AG04449 (cell line): ENCODE measurements around the gene CARS1.

Experiments
- CTCF ChIA-PET: fragments of 350-600 bp; formaldehyde crosslinking; extraction: SDS; loops from one replicate; lab custom pipeline; 2021; ENCODE audit warnings: antibody characterized with exemption; lab: Yijun Ruan, JAX
- POLR2A ChIA-PET: fragments of 400-600, 350-600 bp; formaldehyde crosslinking; extraction: SDS; loops from one replicate; lab custom pipeline; 2020; ENCODE audit warnings: antibody characterized with exemption, inconsistent platforms; lab: Yijun Ruan, JAX
- DNase-seq: peaks from one replicate; pipeline ENCODE4 v3.0.0-alpha.2; 2010; ENCODE audit warnings: low read depth, low spot score
- H3K4me3 ChIP-seq: 2 replicates; pipeline ENCODE4 v1.5.1; 2011; ENCODE audit warnings: low read depth, mild to moderate bottlenecking, control low read depth, low read length
- CTCF ChIP-seq: IDR thresholded peaks from one replicate; pipeline ENCODE4 v1.5.1; 2011; ENCODE audit warnings: mild to moderate bottlenecking, moderate library complexity, low read length, control low read depth, inconsistent platforms; ENCODE audit not compliant: insufficient read depth; ENCODE audit errors: missing control alignments

CARS1 gene

GRCh38 chr11:3047637-3048036 lies 9.6 kb downstream of the CARS1 start:
- H3K4me3 ChIP-seq, result no peak overlapping the region
- DNase-seq, result no peak
- POLR2A ChIA-PET, result interaction anchor here (0.7 kb wide), 1 partner anchor 10 kb away, joined by 4 read pairs; no protein-coding TSS in a partner anchor
- no peak for TF ChIP-seq CTCF
- CTCF ChIA-PET, result interaction anchor here (1.7 to 10.8 kb wide), 3 partner anchors 8 to 41 kb away, joined by 5 to 109 read pairs (median 77); no protein-coding TSS in a partner anchor

- H3K4me3 ChIP-seq, result no peak overlapping the region
- CTCF ChIA-PET, result interaction anchor here (0.8 to 10.8 kb wide), 3 partner anchors 11 to 42 kb away, joined by 3 to 109 read pairs (median 77); no protein-coding TSS in a partner anchor
- no peak for TF ChIP-seq CTCF
- DNase-seq, result no peak
- POLR2A ChIA-PET, result interaction anchor here (1.3 kb wide), 1 partner anchor 11 kb away, joined by 7 read pairs; the partner anchor contains the start of gene CARS1
These were observed 10.6 kb downstream of the CARS1 start for GRCh38 chr11:3046641-3047040.

GRCh38 chr11:3046190-3046589 lies 11.0 kb downstream of the CARS1 start:
- peak; percentile 27 for TF ChIP-seq CTCF
- ChIA-PET POLR2A (interaction anchor here (1.3 kb wide), 1 partner anchor 11 kb away, joined by 7 read pairs; the partner anchor contains the start of gene CARS1), CTCF (interaction anchor here (7.4 to 10.8 kb wide), 2 partner anchors 10 to 43 kb away, joined by 77 to 109 read pairs; no protein-coding TSS in a partner anchor)
- H3K4me3 ChIP-seq, result no peak overlapping the region
- DNase-seq, result no peak

GRCh38 chr11:3044915-3045314 lies 12.3 kb downstream of the CARS1 start:
- POLR2A ChIA-PET, result interaction anchor here (0.7 kb wide), 1 partner anchor 18 kb away, joined by 3 read pairs; no protein-coding TSS in a partner anchor

GRCh38 chr11:3044004-3044403 lies 13.2 kb downstream of the CARS1 start:
- no peak overlapping the region for H3K4me3 ChIP-seq
- POLR2A ChIA-PET, result interaction anchor here (0.7 kb wide), 1 partner anchor 17 kb away, joined by 3 read pairs; no protein-coding TSS in a partner anchor
- DNase-seq, result no peak
- CTCF ChIA-PET, result interaction anchor here (0.6 to 10.8 kb wide), 7 partner anchors 11 to 365 kb away, joined by 3 to 109 read pairs (median 4); partner anchors contain the start of gene CARS1
- no peak for TF ChIP-seq CTCF

More at GRCh38 chr11:3044915-3045314, 12.3 kb downstream of the CARS1 start:
- CTCF ChIA-PET, result interaction anchor here (1.0 to 10.8 kb wide), 3 partner anchors 13 to 44 kb away, joined by 3 to 109 read pairs (median 4); partner anchors contain the start of gene CARS1
- TF ChIP-seq CTCF, result no peak
- no peak overlapping the region for H3K4me3 ChIP-seq
- DNase-seq, result no peak

- no peak for TF ChIP-seq CTCF
- H3K4me3 ChIP-seq, result no peak overlapping the region
- CTCF ChIA-PET, result interaction anchor here (0.6 to 10.8 kb wide), 6 partner anchors 10 to 366 kb away, joined by 3 to 109 read pairs (median 4); no protein-coding TSS in a partner anchor
- DNase-seq, result no peak
- POLR2A ChIA-PET, result no interaction called here
These were observed 13.8 kb downstream of the CARS1 start for GRCh38 chr11:3043315-3043871.
